OCI-M2 (cell line): ENCODE results near the gene TDP1.
"Not testable (repeated sequence)": the region's sequence is repeated elsewhere in the genome, so short reads cannot be mapped to it uniquely, and the experiment has no call there.

ENCODE experiments used
- DNase-seq: peaks from one replicate; lab custom pipeline; 2025; ENCODE audit not compliant: unreplicated experiment; lab: John Stamatoyannopoulos, UW

Gene TDP1

GRCh38 chr14:90042496-90043252, 86.9 kb downstream of the TDP1 start:
- DNase-seq = no peak

DNA sequence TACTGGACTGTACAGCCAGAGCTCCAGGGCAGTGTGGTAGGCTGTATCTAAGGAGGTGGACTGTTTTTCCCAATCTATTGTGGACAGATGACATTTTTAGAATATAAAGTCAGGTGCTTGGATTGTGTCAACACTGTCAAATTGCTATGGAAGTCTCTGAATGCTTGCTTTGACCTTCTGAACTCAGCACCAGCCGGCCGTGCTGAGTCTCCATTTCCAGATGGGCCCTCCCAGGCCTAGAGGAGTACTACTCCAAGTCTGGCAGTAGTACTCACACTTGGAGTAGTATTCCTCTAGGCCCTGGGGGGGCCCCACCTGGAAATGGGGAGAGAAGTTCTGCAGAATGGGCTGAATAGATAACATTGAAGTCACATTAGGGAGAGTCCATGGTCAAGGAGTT, 89.9 kb downstream of the TDP1 start:
- DNase-seq = no peak

- DNase-seq = no peak
These were observed 93.7 kb downstream of the TDP1 start for GRCh38 chr14:90049390-90049789.

DNA sequence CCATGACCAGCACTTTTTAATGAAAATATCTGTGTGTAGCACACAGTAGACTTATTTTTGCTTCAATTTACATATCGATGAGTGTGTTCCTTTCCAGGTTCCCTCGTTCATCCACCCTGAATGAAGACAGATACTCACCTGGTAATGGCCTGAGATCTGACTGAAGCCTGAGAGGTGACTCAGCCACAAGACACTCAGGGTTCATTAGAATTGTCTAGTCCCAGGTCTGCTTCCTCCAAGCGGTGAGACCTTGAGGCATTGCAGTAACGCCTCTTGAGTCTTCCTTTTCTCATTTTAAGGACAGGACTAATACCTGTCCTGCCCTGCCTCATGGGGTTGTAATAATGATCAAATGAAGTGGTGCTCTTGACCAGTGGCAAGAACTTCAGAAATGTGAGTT, 94.5 kb downstream of the TDP1 start:
- no peak for DNase-seq

DNA sequence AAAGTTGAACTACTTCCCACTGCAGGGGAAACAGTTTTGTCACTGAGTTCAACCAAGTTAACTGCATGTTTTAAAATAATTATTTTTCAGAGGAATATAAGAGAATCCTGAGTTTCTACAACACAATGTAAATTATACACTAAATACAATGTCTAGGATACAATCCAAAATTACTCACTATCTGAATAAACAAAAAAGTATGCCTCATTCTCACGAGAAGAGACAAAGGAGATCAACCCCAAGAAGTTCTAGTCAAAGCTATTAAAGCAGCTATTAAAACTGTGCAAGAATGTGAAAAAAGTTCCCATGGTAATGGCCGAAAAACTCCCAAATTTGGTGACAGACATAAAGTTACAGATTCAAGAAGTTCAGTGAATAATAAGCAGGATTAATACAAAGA, 97.3 kb downstream of the TDP1 start:
- DNase-seq = no peak

DNA sequence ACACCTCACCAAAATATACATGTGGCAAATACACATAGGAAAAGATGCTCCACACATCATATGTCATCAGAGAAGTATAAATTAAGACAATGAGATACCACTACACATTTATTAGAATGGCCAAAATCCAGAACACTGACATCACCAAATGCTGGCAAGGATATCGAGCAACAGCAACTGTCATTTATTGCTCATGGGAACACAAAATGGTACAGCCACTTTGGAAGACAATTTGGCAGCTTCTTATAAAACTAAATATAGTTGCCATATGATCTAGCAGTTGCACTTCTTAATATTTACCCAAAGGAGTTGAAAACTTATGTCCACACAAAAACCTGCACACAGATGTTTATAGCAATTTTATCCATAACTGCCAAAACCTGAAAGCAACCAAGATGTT, 99.1 kb downstream of the TDP1 start:
- no peak for DNase-seq

GRCh38 chr14:90056826-90057225, 101.1 kb downstream of the TDP1 start:
- DNase-seq = no peak

GRCh38 chr14:90058876-90059458, 103.2 kb downstream of the TDP1 start:
- DNase-seq = no peak

- DNase-seq = no peak
These were observed 104.7 kb downstream of the TDP1 start for GRCh38 chr14:90060312-90060964.

DNA sequence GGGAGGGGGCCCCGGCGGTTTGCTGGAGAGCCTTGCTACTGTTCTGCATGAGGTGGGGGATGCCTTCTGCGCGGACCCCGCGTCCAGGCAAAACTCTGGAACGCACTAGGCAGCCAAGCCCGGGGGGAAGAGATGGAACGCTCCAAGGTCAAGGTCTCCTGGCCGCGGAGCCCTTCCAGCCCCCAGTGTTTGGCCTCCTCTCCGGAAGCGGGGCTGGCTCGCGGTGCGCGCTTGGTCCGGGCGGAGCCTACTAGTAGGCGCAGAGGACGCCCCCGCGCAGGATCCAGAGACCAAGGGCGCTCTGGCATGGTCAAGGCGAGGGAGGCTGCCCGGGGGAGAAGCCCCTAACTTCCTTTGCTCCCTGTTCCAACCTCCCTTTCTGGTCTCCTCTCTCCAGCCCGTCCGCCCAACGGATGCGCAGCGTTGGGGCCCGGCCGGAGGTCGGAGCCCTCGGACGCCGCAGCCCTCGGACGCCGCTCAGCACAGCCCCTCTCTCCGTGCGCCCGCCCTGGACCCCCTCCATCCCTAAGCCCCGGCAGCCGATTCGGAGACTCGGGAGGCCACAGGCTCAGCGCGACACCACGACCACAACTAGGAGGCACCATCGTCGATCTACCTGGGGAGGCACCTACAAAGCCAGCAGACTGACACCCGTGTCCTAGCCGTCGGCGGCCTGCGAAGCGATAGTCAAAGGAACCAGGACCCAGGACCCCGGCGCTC, 105.4 kb downstream of the TDP1 start:
- DNase-seq = no peak

DNA sequence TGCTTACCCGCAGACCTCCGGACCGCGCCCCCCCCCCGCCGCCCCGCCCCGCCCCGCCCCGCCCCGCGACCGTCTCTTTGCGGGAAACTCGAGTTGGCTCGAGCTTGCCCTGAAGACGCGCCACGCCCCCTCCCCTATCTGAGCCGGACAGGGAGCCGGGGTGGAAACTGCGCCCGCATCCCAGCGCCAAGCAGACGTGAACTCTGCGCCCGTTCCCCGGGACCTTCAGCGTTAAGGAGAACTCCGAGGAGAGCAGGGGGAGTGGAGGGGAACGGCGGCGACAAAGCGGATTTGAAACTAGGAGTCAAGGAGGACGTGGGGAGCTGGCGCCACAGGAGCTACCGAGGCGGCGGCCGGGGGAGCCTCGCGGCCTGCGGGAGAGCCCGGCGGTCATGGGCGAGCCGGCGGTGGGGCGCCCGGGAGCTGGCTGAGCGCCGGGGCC, 106.0 kb downstream of the TDP1 start, which contains the start of gene KCNK13:
TSS of gene KCNK13 (plus strand) at position 310 of the 442 bp plus-strand sequence. CDS start 212 bp downstream, outside the sequence.
- no peak for DNase-seq

DNA sequence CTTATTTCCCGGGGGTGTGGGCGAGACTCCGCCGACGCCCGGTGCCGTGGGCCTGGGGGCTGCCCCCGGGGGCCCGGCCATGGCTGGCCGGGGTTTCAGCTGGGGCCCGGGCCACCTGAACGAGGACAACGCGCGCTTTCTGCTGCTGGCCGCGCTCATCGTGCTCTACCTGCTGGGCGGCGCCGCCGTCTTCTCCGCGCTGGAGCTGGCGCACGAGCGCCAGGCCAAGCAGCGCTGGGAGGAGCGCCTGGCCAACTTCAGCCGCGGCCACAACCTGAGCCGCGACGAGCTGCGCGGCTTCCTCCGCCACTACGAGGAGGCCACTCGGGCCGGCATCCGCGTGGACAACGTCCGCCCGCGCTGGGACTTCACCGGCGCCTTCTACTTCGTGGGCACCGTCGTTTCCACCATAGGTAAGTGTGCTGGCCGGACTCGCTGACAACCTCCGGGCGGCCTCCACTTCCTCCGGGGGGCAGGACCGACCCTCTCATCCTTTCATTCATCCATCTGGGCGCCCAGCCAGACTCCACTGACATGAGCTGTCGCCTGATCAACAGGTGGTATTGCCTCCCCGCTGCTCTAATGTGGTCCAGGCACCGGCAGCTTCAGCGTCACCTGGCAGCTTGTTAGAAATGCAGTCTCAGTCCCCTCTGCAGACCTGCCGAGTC, 106.5 kb downstream of the TDP1 start:
- no peak for DNase-seq

DNA sequence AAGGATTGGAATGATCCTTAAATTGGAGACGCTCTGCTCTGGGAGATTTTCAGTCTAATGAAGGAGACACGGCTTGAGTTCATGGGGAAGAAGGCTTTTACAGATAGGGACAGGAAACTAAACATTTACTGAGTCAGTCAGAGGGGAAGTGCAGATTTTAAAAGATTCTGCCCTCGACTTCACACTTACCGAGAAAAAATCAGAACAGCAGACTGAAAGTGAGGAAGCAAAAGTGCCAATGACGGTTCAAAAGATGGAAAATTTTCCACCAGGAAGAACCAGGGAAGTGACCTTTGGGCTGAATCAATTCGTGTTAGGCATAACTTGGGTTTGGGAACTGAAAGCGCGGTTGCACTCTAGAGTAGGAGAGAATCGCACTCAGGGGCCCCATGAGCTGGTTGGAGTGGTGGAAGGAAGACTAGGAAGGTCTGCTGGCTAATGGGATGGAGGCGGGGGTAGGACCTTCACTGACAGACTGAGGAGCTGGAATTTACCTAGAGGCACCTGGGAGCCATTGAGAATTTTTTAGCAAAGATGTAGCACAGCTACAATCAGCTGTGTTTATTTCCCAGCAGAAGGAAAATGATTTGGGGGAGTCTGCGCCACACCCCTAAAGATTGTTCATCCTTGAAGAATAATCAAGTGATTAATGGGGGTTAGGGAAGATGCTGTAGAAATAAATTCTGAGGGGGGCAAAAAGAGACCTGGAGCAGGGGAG, 107.3 kb downstream of the TDP1 start:
- DNase-seq = no peak

DNA sequence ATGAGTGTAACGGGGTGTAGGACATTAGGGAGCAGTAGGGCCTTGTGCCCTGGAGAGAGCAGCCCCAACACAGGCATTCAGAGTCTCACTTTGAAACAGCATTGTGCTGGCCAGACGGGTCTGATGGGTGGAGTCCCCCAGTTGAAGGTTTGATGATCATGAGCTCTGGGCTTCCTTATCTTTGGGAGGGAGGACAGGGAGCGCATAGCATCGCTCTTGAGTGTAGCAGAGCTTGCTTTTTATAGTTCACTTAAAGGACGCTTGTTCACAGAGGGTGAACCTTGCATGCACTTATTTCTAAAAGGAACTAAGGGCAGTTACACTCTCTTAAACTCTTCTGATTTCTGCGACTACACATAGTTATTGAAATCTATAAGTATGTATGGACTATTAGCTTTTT, 116.6 kb downstream of the TDP1 start:
- no peak for DNase-seq

DNA sequence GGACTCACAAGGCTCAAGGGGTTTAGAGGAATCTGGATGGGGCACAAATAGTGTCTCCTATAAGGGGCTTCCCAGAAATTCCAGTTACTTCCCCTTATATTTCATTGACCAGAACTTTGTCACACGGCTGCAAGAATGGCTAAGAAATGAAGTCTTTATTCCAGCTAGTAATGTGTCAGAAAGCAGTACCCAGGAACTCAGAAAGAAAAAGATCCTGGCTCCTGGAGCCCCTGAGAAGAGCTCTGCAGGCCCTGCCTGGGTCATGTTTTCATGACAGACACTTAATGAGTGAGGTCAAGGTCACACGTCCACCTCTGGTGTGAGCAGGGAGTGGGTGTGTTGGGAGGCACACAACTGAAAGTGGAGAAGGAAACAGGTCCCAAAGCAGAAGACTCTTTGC, 123.8 kb downstream of the TDP1 start:
- no peak for DNase-seq

DNA sequence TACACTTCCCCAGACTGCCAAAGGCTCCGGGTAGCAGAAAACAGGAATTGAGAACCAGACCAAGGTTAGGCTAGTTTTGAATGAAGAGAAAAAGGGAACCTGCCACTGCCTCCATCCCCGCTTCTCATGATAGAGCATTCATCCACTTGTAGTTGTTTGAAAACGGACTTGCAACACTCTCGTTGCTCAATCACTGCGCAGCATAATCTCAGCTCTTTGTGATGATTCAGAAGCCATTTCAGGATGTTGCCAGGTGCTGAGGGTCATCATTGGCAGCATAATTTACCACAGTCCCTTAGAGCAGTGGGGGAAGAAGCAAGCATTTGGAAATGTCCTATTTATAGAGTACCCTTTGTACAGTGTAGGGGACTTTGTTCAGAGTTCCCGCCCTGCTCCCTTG, 131.7 kb downstream of the TDP1 start:
- DNase-seq = no peak

DNA sequence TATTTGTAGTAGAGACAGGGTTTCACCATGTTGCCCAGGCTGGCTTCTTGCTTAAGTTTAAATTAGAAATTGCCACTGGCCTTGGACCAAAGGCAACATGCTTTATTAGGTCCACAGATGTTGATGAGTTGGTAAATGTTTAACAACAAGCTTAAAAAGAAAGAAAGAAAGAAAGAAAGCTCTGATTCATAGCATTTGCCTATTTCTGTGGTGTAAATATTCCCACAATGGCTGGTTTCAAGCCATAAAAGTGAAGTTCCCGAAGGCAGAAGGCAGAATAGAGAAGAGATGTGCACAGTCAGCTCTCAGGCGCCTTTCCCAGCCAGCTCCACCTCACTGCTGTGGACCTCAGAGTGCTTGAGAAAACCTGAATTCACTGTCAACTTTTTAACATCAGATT, 132.4 kb downstream of the TDP1 start:
- no peak for DNase-seq

DNA sequence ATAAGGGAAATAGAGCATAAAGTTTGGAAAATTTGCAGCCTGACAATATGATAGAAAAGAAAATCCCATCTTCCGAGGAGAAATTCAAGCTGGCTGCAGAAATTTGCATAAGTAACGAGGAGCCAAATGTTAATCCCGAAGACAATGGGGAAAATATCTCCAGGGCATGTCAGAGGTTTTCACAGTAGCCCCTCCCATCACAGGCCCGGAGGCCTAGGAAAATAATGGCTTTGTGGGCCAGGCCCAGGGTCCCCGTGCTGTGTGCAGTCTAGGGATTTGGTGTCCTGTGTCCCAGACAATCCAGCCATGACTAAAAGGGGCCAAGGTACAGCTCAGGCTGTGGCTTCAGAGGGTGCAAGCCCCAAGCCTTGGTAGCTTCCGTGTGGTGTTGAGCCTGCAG, 133.8 kb downstream of the TDP1 start:
- not testable (repeated sequence) for DNase-seq

- no peak for DNase-seq
These were observed 135.7 kb downstream of the TDP1 start for GRCh38 chr14:90091393-90091792.

- DNase-seq = no peak
These were observed 138.3 kb downstream of the TDP1 start for GRCh38 chr14:90093942-90094595.
